Measurements from ENCODE around the gene RABEP1. TPM values are rescaled to one million over a fixed set of nuclear protein-coding genes. Genes with fewer than 3 reads are reported as not detected.
"Not testable (repeated sequence)": the region's sequence is repeated elsewhere in the genome, so short reads cannot be mapped to it uniquely, and the experiment has no call there.

The RABEP1 gene
- total and polyA plus RNA-seq, 12 donors: 19.5 to 69.1 (median 56.8) TPM

- Histone ChIP-seq H3K36me3 (peaks cover 0 to 100% (median 75%) of the 10 kb centered on the region in 9 donors), H3K9me3 (no peaks in the 10 kb centered on the region), H3K27me3 (no peaks in the 10 kb centered on the region), H3K4me3 (no peak overlapping the region), H3K27ac (no peak overlapping the region), H3K4me1 (peaks cover 0 to 12% (median 0%) of the 10 kb centered on the region in 9 donors)
- ATAC-seq: no peak
- no peak for TF ChIP-seq CTCF (IDR thresholded peaks at IDR 0.05)
- intact Hi-C loops (cut with DNase I): no loop called here
- WGBS, 2 donors: 84 to 88% methylated on average over 3 of the region's 3 CpGs
- no peak for DNase-seq
These were observed 147.3 kb downstream of the RABEP1 start for GRCh38 chr17:5429191-5429887.

GRCh38 chr17:5430413-5430999, 148.4 kb downstream of the RABEP1 start:
- 92 to 98% methylated on average over 3 of the region's 3 CpGs for WGBS, 2 donors

GRCh38 chr17:5431234-5431633, 149.2 kb downstream of the RABEP1 start:
- 81 to 92% methylated on average over 5 of the region's 5 CpGs for WGBS, 2 donors
- DNase-seq, H3K4me3 ChIP-seq, H3K9me3 ChIP-seq, H3K27me3 ChIP-seq, ATAC-seq, H3K27ac ChIP-seq: not testable (repeated sequence)
- H3K36me3 ChIP-seq: peaks cover 0 to 100% (median 67%) of the 10 kb centered on the region in 9 donors
- peaks cover 0 to 13% (median 5%) of the 10 kb centered on the region in 9 donors for H3K4me1 ChIP-seq
- intact Hi-C loops (cut with DNase I): loop anchor here in 1 of 10 donors (10.0 kb wide), 1 partner anchor 186 kb away; no protein-coding TSS in a partner anchor

More at GRCh38 chr17:5430413-5430999, 148.4 kb downstream of the RABEP1 start:
- Histone ChIP-seq H3K27ac (no peak overlapping the region), H3K9me3 (no peaks in the 10 kb centered on the region), H3K4me3 (no peak overlapping the region), H3K4me1 (peaks cover 0 to 13% (median 5%) of the 10 kb centered on the region in 9 donors), H3K36me3 (peaks cover 0 to 100% (median 75%) of the 10 kb centered on the region in 9 donors), H3K27me3 (no peaks in the 10 kb centered on the region)
- intact Hi-C loops (cut with DNase I): loop anchor here in 1 of 10 donors (10.0 kb wide), 1 partner anchor 186 kb away; no protein-coding TSS in a partner anchor
- DNase-seq (no peak), ATAC-seq (no peak)
- TF ChIP-seq CTCF (IDR thresholded peaks at IDR 0.05): no peak

- H3K36me3 ChIP-seq: peaks cover 0 to 100% (median 64%) of the 10 kb centered on the region in 9 donors
- 87 to 90% methylated on average over 3 of the region's 3 CpGs for WGBS, 2 donors
- no peak for TF ChIP-seq CTCF (IDR thresholded peaks at IDR 0.05)
- no peaks in the 10 kb centered on the region for H3K9me3 ChIP-seq
- H3K27me3 ChIP-seq: no peaks in the 10 kb centered on the region
- no peak overlapping the region for H3K27ac ChIP-seq
- intact Hi-C loops (cut with DNase I): loop anchor here in 1 of 10 donors (10.0 kb wide), 1 partner anchor 187 kb away; no protein-coding TSS in a partner anchor
- H3K4me1 ChIP-seq: peaks cover 0 to 20% (median 6%) of the 10 kb centered on the region in 9 donors
- no peak for DNase-seq
- H3K4me3 ChIP-seq: no peak overlapping the region
- no peak for ATAC-seq
These were observed 150.0 kb downstream of the RABEP1 start for GRCh38 chr17:5431949-5432556.

Data from heart right ventricle (tissue), 16 donors.